ENCODE measurements around the gene PKNOX2.

GRCh38 chr11:125147280-125147679 is 17.3 kb upstream of the PKNOX2 start:
- TF ChIP-seq CTCF (conservative IDR thresholded peaks at IDR 0.05 in 1 of 2, IDR thresholded peaks at IDR 0.05 in 1 of 2; ENCODE audit: extremely low read depth in 1 of 2, insufficient read depth in 1 of 2, low read depth in 1 of 2, low read length in 2 of 2) = no peak
- TF ChIP-seq EZH2 (IDR thresholded peaks at IDR 0.05; ENCODE audit: borderline replicate concordance, low read length) = no peak
